ENCODE results near the gene RIN3.
"Not testable (repeated sequence)": the region's sequence is repeated elsewhere in the genome, so short reads cannot be mapped to it uniquely, and the experiment has no call there.

Gene RIN3

GRCh38 chr14:92531106-92531873 lies 17.7 kb downstream of the RIN3 start:
- DNase-seq, result no peak

DNA sequence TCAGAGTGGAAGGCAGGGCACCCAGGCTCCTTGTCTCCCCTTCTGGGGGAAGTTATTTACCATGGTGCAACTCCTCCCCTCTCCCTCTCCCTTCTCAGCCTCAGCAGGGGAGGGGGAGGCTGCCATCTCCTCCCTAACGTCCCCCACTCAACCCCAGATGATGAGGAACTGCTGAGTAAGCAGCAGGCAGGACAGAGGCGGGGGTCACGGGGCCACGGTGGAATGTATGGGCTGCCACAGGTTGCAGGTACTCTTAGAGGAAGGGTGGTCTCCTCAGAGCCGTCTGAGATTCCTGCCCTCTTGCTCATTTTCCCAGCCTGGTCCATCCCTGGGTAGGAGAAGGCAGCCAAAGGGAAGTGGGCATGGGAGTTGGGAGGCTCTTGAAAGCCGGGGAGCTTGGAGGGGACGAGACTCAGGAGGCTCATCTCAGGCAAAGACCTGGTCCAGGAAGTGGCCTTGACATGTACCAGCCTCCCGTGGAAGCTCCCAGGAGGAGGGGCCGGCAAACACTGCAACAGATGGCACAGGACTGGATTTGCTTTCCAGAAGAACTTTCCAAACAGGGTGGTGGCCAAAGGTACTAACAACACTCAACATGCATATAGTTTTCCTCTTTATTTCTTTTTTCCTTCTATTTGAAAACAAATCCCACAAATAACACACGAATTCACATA lies 19.0 kb downstream of the RIN3 start:
- DNase-seq, result no peak

- peak; percentile 17 for DNase-seq
These were observed 21.5 kb downstream of the RIN3 start for GRCh38 chr14:92534932-92535643.

GRCh38 chr14:92536231-92536630 lies 22.6 kb downstream of the RIN3 start:
- not testable (repeated sequence) for DNase-seq

GRCh38 chr14:92538412-92538985 lies 24.9 kb downstream of the RIN3 start:
- DNase-seq, result no peak

GRCh38 chr14:92539419-92539818 lies 25.8 kb downstream of the RIN3 start:
- no peak for DNase-seq

DNA sequence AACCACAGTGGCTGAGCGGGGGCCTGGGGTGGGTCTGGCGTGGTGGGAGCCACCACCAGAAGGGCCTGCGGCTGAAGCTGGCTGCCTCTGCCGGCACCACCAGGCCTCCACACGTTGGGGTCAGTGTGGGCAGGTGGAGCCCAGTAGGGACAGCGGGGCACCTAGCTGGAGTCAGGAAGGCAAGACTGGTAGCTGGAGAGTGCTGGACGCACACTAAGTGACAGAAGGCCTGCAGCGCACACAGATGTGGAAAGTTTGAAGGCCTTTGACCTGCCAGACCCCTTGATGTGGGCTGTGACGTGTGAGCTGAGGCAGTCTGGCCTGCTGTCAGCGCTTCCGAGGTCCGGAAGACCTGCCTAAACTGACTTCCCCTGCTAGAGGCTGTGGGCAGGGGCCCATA lies 26.3 kb downstream of the RIN3 start:
- no peak for DNase-seq

DNA sequence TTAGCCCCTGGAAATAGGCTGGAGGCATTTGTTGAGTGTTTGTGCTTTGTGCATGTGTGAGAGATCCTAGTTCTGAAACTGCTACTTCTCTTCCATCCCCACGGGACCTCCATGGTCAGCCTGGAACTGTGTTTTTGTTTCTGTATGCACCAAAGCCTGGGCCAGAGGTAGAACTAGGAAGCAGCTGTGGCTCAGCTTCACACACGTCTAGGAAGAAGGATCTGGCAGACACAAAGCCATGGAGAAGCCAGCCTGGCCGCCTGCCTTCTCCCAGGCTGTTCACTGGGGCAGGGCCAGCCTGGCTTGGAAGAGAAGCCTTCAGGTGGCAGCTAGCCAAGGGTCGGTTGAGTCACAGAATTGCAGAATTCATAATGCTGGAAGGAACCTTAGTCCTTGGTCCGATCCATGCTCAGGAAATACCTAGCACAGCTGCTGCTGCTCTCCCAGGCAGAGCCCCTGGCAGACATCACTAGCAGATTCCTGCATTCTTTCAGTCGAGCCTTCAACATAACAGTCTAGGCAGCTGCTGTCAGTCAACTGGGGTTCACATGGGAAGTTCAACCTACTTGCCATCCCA lies 27.0 kb downstream of the RIN3 start:
- DNase-seq, result no peak

DNA sequence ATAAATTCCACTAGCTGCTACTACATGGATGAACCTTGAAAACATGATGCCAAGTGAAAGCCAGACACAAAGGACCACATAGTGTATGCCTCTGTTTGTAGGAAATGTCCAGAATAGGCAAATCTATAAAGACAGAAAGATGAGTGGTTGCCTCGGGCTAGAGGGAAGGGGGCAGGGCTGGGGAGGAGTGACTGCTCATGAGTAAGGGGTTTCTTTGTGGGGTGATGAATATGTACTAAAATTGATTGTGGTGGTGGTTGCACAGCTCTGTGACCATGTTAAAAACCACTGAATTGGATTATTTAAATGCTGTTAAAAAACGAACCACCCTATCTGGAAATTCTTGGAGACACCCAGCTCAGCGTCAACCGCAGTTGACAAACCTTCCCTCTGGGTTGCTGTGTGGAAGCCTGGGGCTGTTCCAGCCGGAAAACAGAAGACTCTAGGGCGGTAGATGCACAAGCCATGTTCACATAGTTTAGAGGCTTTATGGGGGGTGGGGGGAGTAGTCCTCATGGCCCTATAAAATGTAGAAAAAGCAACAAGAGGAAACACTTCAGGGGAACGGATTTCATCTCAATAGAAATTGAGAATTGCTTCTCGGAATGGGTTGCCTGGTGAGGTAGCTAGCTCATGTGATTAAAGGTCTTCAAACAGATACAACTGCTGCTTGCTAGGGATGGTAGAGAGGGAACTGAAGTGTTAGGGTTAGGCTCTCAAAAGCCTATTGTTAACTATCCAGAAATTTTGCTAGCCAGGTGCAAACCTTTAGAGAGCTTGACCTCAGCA lies 29.4 kb downstream of the RIN3 start:
- no peak for DNase-seq

GRCh38 chr14:92544051-92544720 lies 30.6 kb downstream of the RIN3 start:
- DNase-seq, result no peak

GRCh38 chr14:92546347-92547053 lies 32.9 kb downstream of the RIN3 start:
- DNase-seq, result no peak

DNA sequence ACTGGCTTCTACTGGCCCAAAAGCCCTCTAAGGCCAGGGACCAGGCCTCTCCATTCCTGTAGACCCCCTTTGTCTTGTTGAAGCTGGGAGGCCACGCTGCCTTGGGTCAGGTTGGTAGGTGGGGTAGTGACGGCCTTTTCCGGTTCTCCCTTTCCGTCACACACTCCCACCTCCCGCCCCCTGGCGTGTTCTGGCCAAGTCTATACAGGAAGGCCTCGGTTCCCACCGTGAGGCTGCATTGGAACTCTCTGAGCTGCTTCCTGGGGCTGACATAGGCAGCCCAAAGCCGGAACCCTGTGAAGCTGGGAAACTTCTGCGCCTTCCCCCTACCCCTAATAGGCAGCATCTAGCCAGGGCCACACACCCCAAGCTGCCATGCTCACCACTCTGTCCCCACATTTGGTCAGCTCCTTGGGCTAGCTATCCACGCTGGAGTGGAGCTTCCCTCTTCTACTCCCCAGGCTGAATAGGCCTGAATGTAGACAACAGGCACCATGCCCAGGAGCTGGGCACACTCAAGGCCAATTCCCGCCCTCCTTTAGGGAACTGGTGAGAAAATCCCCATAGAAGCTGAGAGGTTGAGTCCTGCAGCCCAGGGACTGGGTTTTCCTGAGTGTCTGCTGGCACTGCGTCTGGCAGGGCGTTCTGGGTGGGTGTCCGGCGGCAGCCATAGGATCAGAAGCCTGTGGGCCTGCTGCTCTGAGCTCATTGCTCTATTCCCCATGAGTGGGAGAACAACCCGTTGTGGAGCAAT lies 35.7 kb downstream of the RIN3 start:
- no peak for DNase-seq

- no peak for DNase-seq
These were observed 36.3 kb downstream of the RIN3 start for GRCh38 chr14:92549859-92550230.

DNA sequence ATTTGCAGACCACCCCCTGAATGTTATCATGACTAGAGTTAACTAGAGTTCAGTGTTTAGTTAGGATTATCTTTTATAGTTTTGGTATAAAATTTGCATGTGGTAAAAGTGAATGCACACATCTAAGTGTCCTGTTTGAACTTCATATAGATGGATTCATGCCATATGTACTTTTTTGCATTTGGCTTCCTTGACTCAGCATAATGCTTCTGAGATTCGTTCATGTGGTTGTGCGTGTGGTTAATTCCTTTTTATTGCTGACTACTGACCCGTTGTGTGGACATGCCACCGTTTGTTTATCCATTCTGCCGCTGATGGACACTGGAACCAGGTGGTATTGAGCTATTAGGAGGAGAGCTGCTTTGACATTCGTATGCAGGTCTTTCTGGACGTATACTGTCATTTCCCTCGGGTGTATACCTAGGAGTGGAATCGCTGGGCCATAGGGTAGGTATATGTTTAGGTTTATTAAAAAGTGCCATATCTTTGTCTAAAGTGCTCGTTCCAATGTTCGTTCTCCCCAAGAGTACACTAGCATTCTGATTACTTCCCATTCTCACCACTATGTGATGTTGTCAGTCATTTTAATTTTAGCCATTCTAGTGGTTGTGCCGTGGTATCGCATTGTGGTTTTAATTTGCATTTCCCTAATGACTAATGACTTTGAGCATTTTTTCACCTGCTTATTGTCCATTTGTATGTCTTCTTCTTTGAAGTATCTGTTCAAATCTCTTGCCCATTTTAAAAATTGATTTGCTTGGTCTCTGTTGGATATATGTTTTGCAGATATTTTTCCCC lies 37.7 kb downstream of the RIN3 start:
- DNase-seq, result peak; percentile 18

DNA sequence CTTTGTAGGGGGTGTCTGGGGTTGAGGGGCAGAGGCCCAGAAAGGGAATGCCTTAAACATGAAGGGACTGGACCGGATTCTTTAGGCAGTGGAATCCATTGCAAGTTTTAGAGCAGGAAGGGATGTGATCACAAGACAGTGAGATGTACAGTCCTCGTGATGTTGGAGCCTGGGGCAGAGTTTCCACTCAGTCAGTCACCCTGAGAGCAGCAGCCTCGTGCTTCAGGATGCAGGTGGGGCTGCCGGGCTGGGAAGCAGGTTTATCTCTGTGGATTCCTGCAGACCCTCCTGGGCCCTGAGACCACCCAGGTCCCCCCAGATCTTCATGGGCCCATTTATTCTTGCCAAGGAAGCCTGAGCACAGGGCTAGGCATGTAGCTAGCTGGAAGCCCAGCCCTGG lies 38.5 kb downstream of the RIN3 start:
- DNase-seq, result no peak

DNA sequence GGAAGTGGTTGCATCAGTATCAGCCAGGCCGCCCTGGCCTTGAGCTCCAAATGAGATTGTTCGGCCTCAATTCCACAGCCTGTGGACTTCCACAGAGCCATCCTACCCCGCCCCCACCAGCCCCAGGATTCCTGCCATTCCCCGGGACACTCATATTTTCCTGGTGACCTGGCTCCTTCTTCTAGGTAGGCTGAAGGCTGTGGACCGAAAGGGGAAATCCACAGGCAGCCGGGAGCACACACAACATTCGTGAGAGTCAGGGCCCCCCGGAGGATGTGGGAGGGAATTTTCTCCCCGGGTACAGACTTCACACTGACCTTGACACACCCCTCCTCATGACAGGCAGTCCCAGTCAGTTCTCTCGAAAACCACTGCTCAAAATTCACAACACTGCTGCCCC lies 39.9 kb downstream of the RIN3 start:
- DNase-seq, result no peak

- DNase-seq, result no peak
These were observed 42.0 kb downstream of the RIN3 start for GRCh38 chr14:92555465-92556111.

DNA sequence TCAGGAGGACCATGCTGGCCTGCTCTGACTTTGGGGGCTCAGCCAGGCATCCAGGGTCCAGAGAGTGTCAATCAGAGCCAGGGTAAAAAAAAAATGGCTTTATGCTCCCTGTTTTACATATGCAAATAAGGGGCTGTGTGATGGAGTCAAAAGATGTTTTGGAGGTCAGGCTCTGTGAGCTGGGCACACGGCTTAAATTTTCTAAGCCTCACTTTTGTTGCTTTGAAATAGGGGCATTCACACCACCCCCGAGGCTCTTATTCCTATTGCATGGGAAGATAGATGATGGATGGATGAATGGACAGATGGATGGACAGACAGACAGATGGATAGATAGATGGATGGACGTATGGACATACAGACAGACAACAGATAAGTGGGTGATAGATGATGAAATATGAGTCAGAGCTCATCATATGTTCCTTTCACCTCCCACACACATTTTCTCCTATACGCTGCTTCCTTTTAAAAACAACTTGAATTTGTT lies 42.7 kb downstream of the RIN3 start:
- DNase-seq, result no peak

Measured in central memory CD4-positive, alpha-beta T cell (primary cell).